ENCODE measurements around the gene GAS7. TPM values are rescaled to one million over a fixed set of nuclear protein-coding genes. Genes with fewer than 3 reads are reported as not detected.

GAS7 gene
- total RNA-seq, 2 experiments from 2014 or later = 1.6 to 2.1 TPM

DNA sequence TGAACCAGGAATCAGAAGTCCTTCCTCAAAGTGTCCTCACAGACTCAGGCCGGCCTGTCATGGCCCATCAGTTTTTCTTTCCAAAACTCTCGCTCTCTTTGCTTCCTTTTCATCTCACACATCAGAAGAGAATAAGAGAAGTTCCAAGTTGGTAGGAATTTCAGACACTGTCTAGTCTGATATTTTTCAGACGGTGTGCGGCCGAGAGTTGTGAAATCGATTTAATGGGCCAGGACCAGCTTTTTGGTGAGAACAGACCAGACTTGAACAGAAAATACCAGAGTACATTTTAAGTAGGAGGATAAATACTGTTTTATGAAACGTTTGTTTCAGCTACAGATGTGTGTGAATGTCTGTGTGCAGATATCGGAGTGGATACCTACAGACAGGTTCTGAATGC is 268.5 kb downstream of the GAS7 start:
- Mint-ChIP-seq H3K36me3 (ENCODE audit: low read depth) (no peaks in the 10 kb centered on the region), H3K27ac (no peak overlapping the region), H3K4me1 (ENCODE audit: low read depth) (no peaks in the 10 kb centered on the region), H3K27me3 (no peaks in the 10 kb centered on the region), H3K4me3 (no peak overlapping the region), H3K9me3 (no peaks in the 10 kb centered on the region)
- DNase-seq = no peak
- intact Hi-C loops (cut with micrococcal nuclease) = loop anchor here (10.0 kb wide), 2 partner anchors 295 to 685 kb away; no protein-coding TSS in a partner anchor
- no peak for ATAC-seq
- CTCF ChIA-PET = no interaction called here
- POLR2A ChIA-PET = no interaction called here
- TF ChIP-seq CTCF (IDR thresholded peaks at IDR 0.05) = no peak

DNA sequence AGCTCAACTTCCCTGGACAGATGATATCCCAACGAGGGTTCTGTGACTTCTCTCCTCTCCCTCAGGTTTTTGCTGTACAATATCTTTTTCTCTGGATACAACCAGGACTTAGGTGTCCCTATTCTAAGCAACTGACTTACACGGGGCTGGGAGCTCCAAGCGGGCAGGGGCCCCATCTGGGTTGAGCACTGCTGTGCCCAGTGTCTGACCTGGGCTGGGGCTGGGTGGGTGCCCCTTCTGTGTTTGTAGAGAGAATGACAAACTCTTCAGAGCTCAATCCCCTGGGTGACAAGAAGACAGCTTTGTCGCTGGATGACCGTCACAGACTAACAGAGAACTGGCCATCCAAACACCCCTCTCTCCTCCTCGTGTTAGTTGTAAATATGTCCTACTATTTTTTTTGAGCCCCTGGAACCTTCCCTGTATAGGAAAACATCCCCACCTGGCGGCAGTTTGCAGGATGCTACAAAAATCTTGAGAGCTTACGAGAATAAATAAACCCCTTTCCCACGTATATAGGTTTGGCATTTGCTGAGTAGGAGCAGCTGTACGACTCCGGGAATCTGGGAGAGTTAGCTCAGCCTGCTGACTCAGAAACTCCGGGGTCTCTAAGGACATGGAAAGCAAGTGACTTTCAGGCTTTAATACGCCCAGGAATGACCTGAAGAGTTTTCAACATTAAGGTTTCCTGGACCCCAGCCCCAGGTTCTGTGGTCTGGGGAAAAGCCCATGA is 269.6 kb downstream of the GAS7 start:
- DNase-seq = no peak
- Mint-ChIP-seq H3K36me3 (ENCODE audit: low read depth) (no peaks in the 10 kb centered on the region), H3K4me3 (no peak overlapping the region), H3K27ac (no peak overlapping the region), H3K9me3 (no peaks in the 10 kb centered on the region), H3K27me3 (no peaks in the 10 kb centered on the region), H3K4me1 (ENCODE audit: low read depth) (no peaks in the 10 kb centered on the region)
- TF ChIP-seq CTCF (IDR thresholded peaks at IDR 0.05) = no peak
- ATAC-seq = no peak
- POLR2A ChIA-PET = no interaction called here
- intact Hi-C loops (cut with micrococcal nuclease) = loop anchor here (10.0 kb wide), 2 partner anchors 296 to 686 kb away; no protein-coding TSS in a partner anchor
- CTCF ChIA-PET = no interaction called here

DNA sequence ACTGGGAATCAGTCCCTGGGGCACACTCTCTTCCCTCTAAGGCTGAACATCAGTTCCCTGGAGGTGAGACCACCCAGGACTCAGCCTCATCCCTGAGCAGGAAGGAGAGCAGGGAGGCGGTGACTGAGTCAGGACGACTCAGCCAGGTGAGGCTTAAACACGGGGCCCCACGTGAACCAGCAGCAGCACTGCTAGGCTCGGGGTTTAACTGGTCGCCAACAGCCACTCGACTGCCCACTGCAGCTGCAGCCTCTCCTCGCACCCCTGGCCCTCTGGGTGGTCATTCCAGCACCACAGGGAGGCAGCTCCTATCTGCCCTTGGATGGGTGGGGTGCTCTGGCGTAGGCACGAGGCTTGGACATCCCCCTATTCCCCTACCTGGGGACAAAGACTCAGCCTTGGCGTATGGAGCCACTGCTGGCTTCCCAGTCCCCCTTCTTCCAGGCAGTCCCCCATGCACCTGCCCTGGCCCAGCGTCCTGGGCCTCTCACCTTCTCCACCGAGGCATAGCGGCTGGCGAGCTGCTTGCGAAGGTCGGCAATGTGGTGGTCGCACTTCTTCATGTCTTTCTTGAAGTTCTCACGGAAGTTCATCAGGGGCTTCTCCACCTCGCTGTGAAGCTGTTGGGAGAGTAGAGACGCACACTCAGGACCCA is 272.1 kb downstream of the GAS7 start:
- H3K4me3 Mint-ChIP-seq = no peak overlapping the region
- POLR2A ChIA-PET = no interaction called here
- no peaks in the 10 kb centered on the region for H3K36me3 Mint-ChIP-seq (ENCODE audit: low read depth)
- CTCF ChIA-PET = interaction anchor here (0.9 to 3.1 kb wide), 6 partner anchors 13 to 691 kb away, joined by 3 to 17 read pairs (median 10); no protein-coding TSS in a partner anchor
- intact Hi-C loops (cut with micrococcal nuclease) = loop anchor here (10.0 kb wide), 2 partner anchors 299 to 689 kb away; no protein-coding TSS in a partner anchor
- no peak for ATAC-seq
- TF ChIP-seq CTCF (IDR thresholded peaks at IDR 0.05) = no peak
- no peak for DNase-seq
- no peaks in the 10 kb centered on the region for H3K27me3 Mint-ChIP-seq
- H3K4me1 Mint-ChIP-seq (ENCODE audit: low read depth) = no peaks in the 10 kb centered on the region
- H3K9me3 Mint-ChIP-seq = no peaks in the 10 kb centered on the region
- H3K27ac Mint-ChIP-seq = no peak overlapping the region

- Mint-ChIP-seq H3K36me3 (ENCODE audit: low read depth) (no peaks in the 10 kb centered on the region), H3K4me1 (ENCODE audit: low read depth) (no peaks in the 10 kb centered on the region), H3K27ac (no peak overlapping the region), H3K4me3 (no peak overlapping the region), H3K27me3 (no peaks in the 10 kb centered on the region), H3K9me3 (no peaks in the 10 kb centered on the region)
- ChIA-PET POLR2A (no interaction called here), CTCF (interaction anchor here (1.2 to 3.1 kb wide), 9 partner anchors 10 to 692 kb away, joined by 3 to 17 read pairs (median 9); no protein-coding TSS in a partner anchor)
- DNase-seq (no peak), ATAC-seq (no peak)
- intact Hi-C loops (cut with micrococcal nuclease) = loop anchor here (10.0 kb wide), 2 partner anchors 299 to 689 kb away; no protein-coding TSS in a partner anchor
- no peak for TF ChIP-seq CTCF (IDR thresholded peaks at IDR 0.05)
Observed at GRCh38 chr17:9925457-9925856, 272.9 kb downstream of the GAS7 start.

- DNase-seq = no peak
- Mint-ChIP-seq H3K9me3 (no peaks in the 10 kb centered on the region), H3K27me3 (no peaks in the 10 kb centered on the region), H3K4me1 (ENCODE audit: low read depth) (no peaks in the 10 kb centered on the region), H3K36me3 (ENCODE audit: low read depth) (no peaks in the 10 kb centered on the region), H3K27ac (no peak overlapping the region), H3K4me3 (no peak overlapping the region)
- TF ChIP-seq CTCF (IDR thresholded peaks at IDR 0.05) = peak; percentile 86
- intact Hi-C loops (cut with micrococcal nuclease) = loop anchor here (10.0 kb wide), 2 partner anchors 300 to 690 kb away; no protein-coding TSS in a partner anchor
- ChIA-PET CTCF (interaction anchor here (0.6 to 3.1 kb wide), 10 partner anchors 11 to 695 kb away, joined by 3 to 17 read pairs (median 9); no protein-coding TSS in a partner anchor), POLR2A (no interaction called here)
- peak; percentile 67 for ATAC-seq
Observed at GRCh38 chr17:9924735-9925191, 273.6 kb downstream of the GAS7 start.
